ENCODE results near the gene SORT1. TPM values are rescaled to one million over a fixed set of nuclear protein-coding genes. Genes with fewer than 3 reads are reported as not detected.

Gene SORT1
- total and polyA plus RNA-seq, 2 of the 8 experiments (the other 6 are each of a cell fraction or from before 2014, with no cell fraction given), result 18.7 to 69.6 TPM

GRCh38 chr1:109400035-109400655 is 2.4 kb upstream of the SORT1 start (continued):
- TF ChIP-seq HDAC2 (IDR thresholded peaks at IDR 0.05; ENCODE audit: borderline replicate concordance in 1 of 2, low read depth in 2 of 2, low read length in 2 of 2) (no peak), ASH2L (IDR thresholded peaks at IDR 0.05; ENCODE audit: low read length) (no peak), RBBP5 (IDR thresholded peaks at IDR 0.05; ENCODE audit: borderline replicate concordance, low read depth, low read length) (no peak), CREB1 (IDR thresholded peaks at IDR 0.05) (no peak)
